HL-60 (cell line): ENCODE measurements around the gene KIR3DL3.
"Not testable (repeated sequence)": the region's sequence is repeated elsewhere in the genome, so short reads cannot be mapped to it uniquely, and the experiment has no call there.

Source experiments
- POLR2AphosphoS5 ChIP-seq: IDR thresholded peaks from 2 replicates; pipeline ENCODE4 v1.6.1; 2012; ENCODE audit warnings: low read depth
- SPI1 ChIP-seq: IDR thresholded peaks from 2 replicates; pipeline ENCODE4 v1.6.1; 2012; ENCODE audit warnings: low read depth, mild to moderate bottlenecking, borderline replicate concordance
- TF ChIP-seq, protein P1 (sequence below): IDR thresholded peaks from one replicate; pipeline ENCODE4 v1.5.1; 2011; ENCODE audit warnings: low read length, control low read depth, inconsistent platforms; ENCODE audit not compliant: insufficient read depth
- TF ChIP-seq, protein P2 (sequence below): IDR thresholded peaks from 2 replicates; pipeline ENCODE4 v1.6.1; 2012; ENCODE audit warnings: low read depth; ENCODE audit not compliant: insufficient replicate concordance

DNA sequence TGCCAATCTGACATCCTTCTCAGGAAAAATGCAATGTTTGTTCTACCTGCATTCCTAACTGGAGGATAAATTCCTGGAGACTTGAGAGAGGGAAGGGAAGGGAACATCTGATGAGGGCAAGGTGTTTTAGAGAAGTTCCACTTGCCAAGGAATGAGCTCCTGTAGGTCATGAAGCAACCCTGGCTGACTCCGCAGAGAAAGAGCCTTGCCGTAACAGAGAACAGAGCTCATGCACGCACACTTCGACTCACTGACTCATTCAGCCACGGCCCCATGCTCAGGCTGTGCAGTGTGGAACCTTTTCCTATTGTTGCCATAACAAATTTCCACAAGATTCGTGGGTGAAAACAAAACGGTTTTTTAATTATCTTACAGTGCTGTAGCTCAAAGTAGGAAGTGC is 54.7 kb downstream of the KIR3DL3 start:
- TF ChIP-seq POLR2AphosphoS5, SPI1: not testable (repeated sequence)
- TF ChIP-seq, protein P1, sequence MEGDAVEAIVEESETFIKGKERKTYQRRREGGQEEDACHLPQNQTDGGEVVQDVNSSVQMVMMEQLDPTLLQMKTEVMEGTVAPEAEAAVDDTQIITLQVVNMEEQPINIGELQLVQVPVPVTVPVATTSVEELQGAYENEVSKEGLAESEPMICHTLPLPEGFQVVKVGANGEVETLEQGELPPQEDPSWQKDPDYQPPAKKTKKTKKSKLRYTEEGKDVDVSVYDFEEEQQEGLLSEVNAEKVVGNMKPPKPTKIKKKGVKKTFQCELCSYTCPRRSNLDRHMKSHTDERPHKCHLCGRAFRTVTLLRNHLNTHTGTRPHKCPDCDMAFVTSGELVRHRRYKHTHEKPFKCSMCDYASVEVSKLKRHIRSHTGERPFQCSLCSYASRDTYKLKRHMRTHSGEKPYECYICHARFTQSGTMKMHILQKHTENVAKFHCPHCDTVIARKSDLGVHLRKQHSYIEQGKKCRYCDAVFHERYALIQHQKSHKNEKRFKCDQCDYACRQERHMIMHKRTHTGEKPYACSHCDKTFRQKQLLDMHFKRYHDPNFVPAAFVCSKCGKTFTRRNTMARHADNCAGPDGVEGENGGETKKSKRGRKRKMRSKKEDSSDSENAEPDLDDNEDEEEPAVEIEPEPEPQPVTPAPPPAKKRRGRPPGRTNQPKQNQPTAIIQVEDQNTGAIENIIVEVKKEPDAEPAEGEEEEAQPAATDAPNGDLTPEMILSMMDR = not testable (repeated sequence)
- TF ChIP-seq, protein P2, sequence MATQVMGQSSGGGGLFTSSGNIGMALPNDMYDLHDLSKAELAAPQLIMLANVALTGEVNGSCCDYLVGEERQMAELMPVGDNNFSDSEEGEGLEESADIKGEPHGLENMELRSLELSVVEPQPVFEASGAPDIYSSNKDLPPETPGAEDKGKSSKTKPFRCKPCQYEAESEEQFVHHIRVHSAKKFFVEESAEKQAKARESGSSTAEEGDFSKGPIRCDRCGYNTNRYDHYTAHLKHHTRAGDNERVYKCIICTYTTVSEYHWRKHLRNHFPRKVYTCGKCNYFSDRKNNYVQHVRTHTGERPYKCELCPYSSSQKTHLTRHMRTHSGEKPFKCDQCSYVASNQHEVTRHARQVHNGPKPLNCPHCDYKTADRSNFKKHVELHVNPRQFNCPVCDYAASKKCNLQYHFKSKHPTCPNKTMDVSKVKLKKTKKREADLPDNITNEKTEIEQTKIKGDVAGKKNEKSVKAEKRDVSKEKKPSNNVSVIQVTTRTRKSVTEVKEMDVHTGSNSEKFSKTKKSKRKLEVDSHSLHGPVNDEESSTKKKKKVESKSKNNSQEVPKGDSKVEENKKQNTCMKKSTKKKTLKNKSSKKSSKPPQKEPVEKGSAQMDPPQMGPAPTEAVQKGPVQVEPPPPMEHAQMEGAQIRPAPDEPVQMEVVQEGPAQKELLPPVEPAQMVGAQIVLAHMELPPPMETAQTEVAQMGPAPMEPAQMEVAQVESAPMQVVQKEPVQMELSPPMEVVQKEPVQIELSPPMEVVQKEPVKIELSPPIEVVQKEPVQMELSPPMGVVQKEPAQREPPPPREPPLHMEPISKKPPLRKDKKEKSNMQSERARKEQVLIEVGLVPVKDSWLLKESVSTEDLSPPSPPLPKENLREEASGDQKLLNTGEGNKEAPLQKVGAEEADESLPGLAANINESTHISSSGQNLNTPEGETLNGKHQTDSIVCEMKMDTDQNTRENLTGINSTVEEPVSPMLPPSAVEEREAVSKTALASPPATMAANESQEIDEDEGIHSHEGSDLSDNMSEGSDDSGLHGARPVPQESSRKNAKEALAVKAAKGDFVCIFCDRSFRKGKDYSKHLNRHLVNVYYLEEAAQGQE = not testable (repeated sequence)
